GM12878 (cell line): ENCODE data around the gene PASK. TPM values are rescaled to one million over a fixed set of nuclear protein-coding genes. Genes with fewer than 3 reads are reported as not detected.

ENCODE experiments used
- ATAC-seq: fragments of 200-7000 bp; cut with Tn5 transposase; 3 replicates; pipeline ENCODE4 v1.9.1; 2020; ENCODE audit warnings: mild to moderate bottlenecking, moderate library complexity
- BruUV-seq: library from RNA; stranded (reverse); fragments of 400-500 nt; replicated peaks from 2 replicates; lab custom pipeline; 2021; lab: Mats Ljungman, UMichigan
- CTCF ChIA-PET: fragments of 300-600 bp; sonication (Branson Sonifier 250); formaldehyde crosslinking; extraction: SDS; loops from one replicate; lab custom pipeline; 2021; ENCODE audit warnings: inconsistent platforms; lab: Yijun Ruan, JAX
- POLR2A ChIA-PET: fragments of 350-600 bp; formaldehyde crosslinking; extraction: SDS; loops from one replicate; lab custom pipeline; 2021; ENCODE audit warnings: inconsistent platforms; lab: Charles Lee
- RAD21 ChIA-PET: fragments of 300-600 bp; sonication (Branson Sonifier 250); formaldehyde crosslinking; loops from one replicate; lab custom pipeline; 2023; ENCODE audit warnings: antibody characterized with exemption; ENCODE audit not compliant: unreplicated experiment; lab: Charles Lee
- SMC1A ChIA-PET: fragments of 300-600 bp; sonication (Branson Sonifier 250); formaldehyde crosslinking; loops from one replicate; lab custom pipeline; 2023; ENCODE audit not compliant: unreplicated experiment, uncharacterized antibody; lab: Charles Lee
- DNase-seq: peaks from one replicate; pipeline ENCODE4 v3.0.0-alpha.2; 2011; ENCODE audit warnings: low read depth, low spot score
- FAIRE-seq: peaks from 3 replicates; lab custom pipeline; 2011; peaks lifted over from hg19 to GRCh38; lab: Jason Lieb, UNC
- H2AFZ ChIP-seq: 2 replicates; pipeline ENCODE4 v1.6.0; 2011; ENCODE audit warnings: low read depth, low read length, control low read depth; ENCODE audit not compliant: control insufficient read depth
- H3K27ac ChIP-seq: 2 replicates; pipeline ENCODE4 v1.5.1; 2011; ENCODE audit warnings: control low read depth; ENCODE audit not compliant: control insufficient read depth, insufficient read depth
- H3K27me3 ChIP-seq, 2 experiments: replicated peaks in 1 of 2; 2 replicates each; pipeline versions ENCODE4 v1.6.0 to v1.6.1; 2011; ENCODE audit warnings: low read length in 1 of 2; ENCODE audit not compliant: control insufficient read depth in 2 of 2, insufficient read depth in 2 of 2
- H3K36me3 ChIP-seq, 2 experiments: 2 replicates each; pipeline ENCODE4 v1.5.1; 2011; ENCODE audit warnings: low read length in 1 of 2; ENCODE audit not compliant: control insufficient read depth in 2 of 2, insufficient read depth in 2 of 2
- H3K4me1 ChIP-seq: 2 replicates; pipeline ENCODE4 v1.6.1; 2011; ENCODE audit warnings: mild to moderate bottlenecking, low read length, moderate library complexity, mixed read lengths; ENCODE audit not compliant: control insufficient read depth, insufficient read depth
- H3K4me2 ChIP-seq: 2 replicates; pipeline ENCODE4 v1.6.0; 2011; ENCODE audit warnings: control low read depth; ENCODE audit not compliant: control insufficient read depth, insufficient read depth
- H3K4me3 ChIP-seq: fragments of 200-600 bp; sonication (generic); 2 replicates; pipeline ENCODE4 v1.5.1; 2016
- H3K79me2 ChIP-seq: 2 replicates; pipeline ENCODE4 v1.6.0; 2011; ENCODE audit warnings: low read length; ENCODE audit not compliant: control insufficient read depth, insufficient read depth
- H3K9ac ChIP-seq: 2 replicates; pipeline ENCODE4 v1.8.0; 2011; ENCODE audit warnings: low read length, control low read depth, mixed read lengths; ENCODE audit not compliant: control insufficient read depth, insufficient read depth
- H3K9me3 ChIP-seq: replicated peaks from 3 replicates; pipeline ENCODE4 v1.5.1; 2011; ENCODE audit warnings: mild to moderate bottlenecking, low read length; ENCODE audit not compliant: control insufficient read depth, insufficient read depth
- H4K20me1 ChIP-seq: 2 replicates; pipeline ENCODE4 v1.6.0; 2011; ENCODE audit not compliant: control insufficient read depth, insufficient read depth
- BRCA1 ChIP-seq: IDR thresholded peaks from 2 replicates; pipeline ENCODE4 v1.6.1; 2011; ENCODE audit warnings: low read depth, low read length, improper control_type of control experiment
- CBX3 ChIP-seq: fragments of 200-600 bp; sonication (generic); IDR thresholded peaks from 2 replicates; pipeline ENCODE4 v1.6.1; 2016; ENCODE audit warnings: low read depth, borderline replicate concordance
- CBX5 ChIP-seq: sonication (generic); IDR thresholded peaks from 2 replicates; pipeline ENCODE4 v1.6.1; 2016; ENCODE audit warnings: low read depth, moderate library complexity, mild to moderate bottlenecking, inconsistent platforms
- CTCF ChIP-seq, 3 experiments: IDR thresholded peaks in 2 of 3; conservative IDR thresholded peaks in 1 of 3; 2 replicates each; pipeline ENCODE4 v1.5.1; 2011; ENCODE audit warnings: low read depth in 3 of 3, low read length in 3 of 3, mild to moderate bottlenecking in 3 of 3, control low read depth in 2 of 3, moderate library complexity in 2 of 3, inconsistent platforms in 1 of 3, mixed read lengths in 1 of 3; ENCODE audit not compliant: control insufficient read depth in 2 of 3, insufficient read depth in 1 of 3; ENCODE audit errors: extremely low read depth in 1 of 3
- ESRRA ChIP-seq: IDR thresholded peaks from 2 replicates; pipeline ENCODE4 v1.6.1; 2012; ENCODE audit warnings: mild to moderate bottlenecking, low read length, improper control_type of control experiment
- KLF5 ChIP-seq: fragments of 450-650 bp; IDR thresholded peaks from 2 replicates; pipeline ENCODE4 v1.6.1; 2014; ENCODE audit warnings: mild to moderate bottlenecking; ENCODE audit not compliant: partially characterized antibody
- MEF2B ChIP-seq: fragments of 450-650 bp; IDR thresholded peaks from 2 replicates; pipeline ENCODE4 v1.6.1; 2018; ENCODE audit warnings: mild to moderate bottlenecking, moderate library complexity; ENCODE audit not compliant: partially characterized antibody, poor library complexity, severe bottlenecking
- NBN ChIP-seq: fragments of 450-650 bp; IDR thresholded peaks from 2 replicates; pipeline ENCODE4 v1.6.1; 2016
- NR2C1 ChIP-seq: fragments of 450-650 bp; IDR thresholded peaks from 2 replicates; pipeline ENCODE4 v1.6.1; 2017; ENCODE audit warnings: antibody characterized with exemption, mild to moderate bottlenecking, moderate library complexity
- NR2F1 ChIP-seq: fragments of 450-650 bp; conservative IDR thresholded peaks from 2 replicates; pipeline ENCODE4 v1.6.1; 2017; ENCODE audit warnings: mild to moderate bottlenecking
- PBX3 ChIP-seq: IDR thresholded peaks from 2 replicates; pipeline ENCODE4 v1.6.1; 2011; ENCODE audit warnings: mild to moderate bottlenecking, low read depth, low read length, moderate library complexity; ENCODE audit not compliant: insufficient replicate concordance
- POLR2AphosphoS2 ChIP-seq: IDR thresholded peaks from 2 replicates; pipeline ENCODE4 v1.6.1; 2011; ENCODE audit warnings: low read depth, mild to moderate bottlenecking, low read length, improper control_type of control experiment, moderate library complexity
- RBBP5 ChIP-seq: fragments of 200-600 bp; sonication (generic); conservative IDR thresholded peaks from 2 replicates; pipeline ENCODE4 v1.6.1; 2016
- SMAD5 ChIP-seq: IDR thresholded peaks from 2 replicates; pipeline ENCODE4 v1.6.1; 2016; ENCODE audit warnings: antibody characterized with exemption, low read depth
- SMC3 ChIP-seq: IDR thresholded peaks from 2 replicates; pipeline ENCODE4 v1.6.1; 2011; ENCODE audit warnings: low read length, improper control_type of control experiment, borderline replicate concordance
- STAT1 ChIP-seq: fragments of 450-650 bp; conservative IDR thresholded peaks from 2 replicates; pipeline ENCODE4 v1.6.1; 2014; ENCODE audit warnings: antibody characterized with exemption, mild to moderate bottlenecking
- SUPT20H ChIP-seq: IDR thresholded peaks from 2 replicates; pipeline ENCODE4 v1.6.1; 2011; ENCODE audit warnings: low read depth, mild to moderate bottlenecking, low read length, moderate library complexity, borderline replicate concordance; ENCODE audit not compliant: control insufficient read depth
- YBX1 ChIP-seq: fragments of 450-650 bp; IDR thresholded peaks from 2 replicates; pipeline ENCODE4 v1.6.1; 2016; ENCODE audit warnings: antibody characterized with exemption
- YY1 ChIP-seq: IDR thresholded peaks from 2 replicates; pipeline ENCODE4 v1.6.1; 2011; ENCODE audit warnings: low read depth, mild to moderate bottlenecking, low read length
- WGBS: methylation state at CpG from one replicate; pipeline ENCODE4 v1.1.6; 2016; ENCODE audit warnings: low lambda C conversion rate; ENCODE audit not compliant: insufficient replicate concordance, insufficient coverage; ENCODE audit errors: missing lambda C conversion rate; 5-methylcytosine and 5-hydroxymethylcytosine counted together
- in situ Hi-C: fragments of 300-500 bp; cut with MboI; formaldehyde crosslinking; loops from 9 replicates; pipeline ENCODE4 v1.14.3; 2018; ENCODE audit warnings: mixed read lengths
- intact Hi-C: fragments of 100-400 bp; cut with micrococcal nuclease; formaldehyde crosslinking; loops from one replicate; pipeline ENCODE4 v1.14.2; 2022; ENCODE audit not compliant: unreplicated experiment
- polyA plus RNA-seq, 11 experiments: library from polyadenylated mRNA; depleted of rRNA in 4 of 11; unstranded in 6 of 11; stranded (reverse) in 5 of 11; fragments of >200 nt; fragmentation: Nextera tagmentation in 4 of 11; fragmentation: Illumina TruSeq in 1 of 11; extraction: Ambion mirVana in 4 of 11; extraction: Trizol in 1 of 11; gene quantifications; 1 replicate in 1 of 11; 2 replicates in 10 of 11; pipeline versions ENCODE4 v1.2.1 to v1.2.3, GENCODE V29; 2011 to 2016; ENCODE audit warnings: inconsistent platforms in 2 of 11, missing spikeins in 2 of 11, low read depth in 1 of 11
- total RNA-seq, 4 experiments: library from RNA; depleted of rRNA in 3 of 4; stranded (reverse); fragments of >200 nt in 3 of 4; fragmentation: Illumina TruSeq in 1 of 4; extraction: Trizol in 1 of 4; gene quantifications; 2 replicates each; pipeline versions ENCODE4 v1.2.1 to v1.2.3, GENCODE V29; 2013 to 2021

Gene PASK
- total and polyA plus RNA-seq, 10 of the 15 experiments (the other 5 are each of a cell fraction or from before 2014, with no cell fraction given) = 9.6 to 62.2 (median 28.5) TPM

GRCh38 chr2:241070811-241071676 is 78.2 kb downstream of the PASK start (continued):
- TF ChIP-seq PBX3 = no peak
- TF ChIP-seq, all 136 proteins: peak for 0

GRCh38 chr2:241070361-241070760 is 78.9 kb downstream of the PASK start:
- DNase-seq = no peak
- RAD21 ChIA-PET = no interaction called here
- H2AFZ ChIP-seq = no peak overlapping the region
- TF ChIP-seq MEF2B (no peak), CBX3 (no peak), NR2C1 (no peak), KLF5 (no peak), RBBP5 (no peak), SUPT20H (no peak), SMAD5 (no peak), NR2F1 (no peak), NBN (no peak), POLR2AphosphoS2 (no peak), CTCF (IDR thresholded peaks at IDR 0.05 in 2 of 3, conservative IDR thresholded peaks at IDR 0.05 in 1 of 3; ENCODE audit: control insufficient read depth in 2 of 3, extremely low read depth in 1 of 3, insufficient read depth in 1 of 3, low read depth in 3 of 3, low read length in 3 of 3) (no peak), ESRRA (no peak), CBX5 (no peak), YBX1 (no peak), BRCA1 (no peak), STAT1 (no peak), SMC3 (no peak), YY1 (no peak)
- TF ChIP-seq, all 136 proteins: peak for 0
- in situ Hi-C loops = no loop called here
- no peak overlapping the region for H3K27ac ChIP-seq
- H3K9ac ChIP-seq = no peak overlapping the region
- intact Hi-C loops = no loop called here
- no peaks in the 10 kb centered on the region for H3K9me3 ChIP-seq
- no peak overlapping the region for H3K4me3 ChIP-seq
- no peaks in the 10 kb centered on the region for H3K4me1 ChIP-seq
- H3K36me3 ChIP-seq = peaks cover 0 to 3% of the 10 kb centered on the region in 2 experiments; a peak in 1 of 4 replicates
- ATAC-seq (no peak), FAIRE-seq (no peak)
- SMC1A ChIA-PET = no interaction called here
- WGBS = 66% methylated on average over 13 of the region's 13 CpGs
- H4K20me1 ChIP-seq = no peaks in the 10 kb centered on the region
- no peaks in the 10 kb centered on the region for H3K79me2 ChIP-seq
- POLR2A ChIA-PET = no interaction called here
- BruUV-seq = no TSS peak
- H3K27me3 ChIP-seq = no peaks in the 10 kb centered on the region; a peak in 1 of 4 replicates
- CTCF ChIA-PET = no interaction called here
- H3K4me2 ChIP-seq = no peak overlapping the region
